ENCODE results near the gene STAC3.

Gene STAC3

GRCh38 chr12:57211791-57212700, 38.9 kb downstream of the STAC3 start:
- in situ Hi-C loops (cut with HindIII; ENCODE audit: low sequenced_read_pairs), result no loop called here

- in situ Hi-C loops (cut with HindIII; ENCODE audit: low sequenced_read_pairs), result no loop called here
These were observed 39.9 kb downstream of the STAC3 start for GRCh38 chr12:57210926-57211692.

- in situ Hi-C loops (cut with HindIII; ENCODE audit: low sequenced_read_pairs), result no loop called here
These were observed 40.5 kb downstream of the STAC3 start for GRCh38 chr12:57210461-57210860.

GRCh38 chr12:57209916-57210315, 41.1 kb downstream of the STAC3 start:
- in situ Hi-C loops (cut with HindIII; ENCODE audit: low sequenced_read_pairs), result no loop called here

- in situ Hi-C loops (cut with HindIII; ENCODE audit: low sequenced_read_pairs), result no loop called here
These were observed 42.2 kb downstream of the STAC3 start for GRCh38 chr12:57208631-57209282.

GRCh38 chr12:57207731-57208630, 43.0 kb downstream of the STAC3 start:
- in situ Hi-C loops (cut with HindIII; ENCODE audit: low sequenced_read_pairs), result no loop called here

- in situ Hi-C loops (cut with HindIII; ENCODE audit: low sequenced_read_pairs), result no loop called here
These were observed 45.1 kb downstream of the STAC3 start for GRCh38 chr12:57205931-57206330.

- in situ Hi-C loops (cut with HindIII; ENCODE audit: low sequenced_read_pairs), result no loop called here
These were observed 45.8 kb downstream of the STAC3 start for GRCh38 chr12:57205186-57205585.

GRCh38 chr12:57204454-57204853, 46.5 kb downstream of the STAC3 start:
- in situ Hi-C loops (cut with HindIII; ENCODE audit: low sequenced_read_pairs), result no loop called here

GRCh38 chr12:57203791-57204190, 47.2 kb downstream of the STAC3 start:
- in situ Hi-C loops (cut with HindIII; ENCODE audit: low sequenced_read_pairs), result no loop called here

GRCh38 chr12:57203201-57203600, 47.8 kb downstream of the STAC3 start:
- in situ Hi-C loops (cut with HindIII; ENCODE audit: low sequenced_read_pairs), result no loop called here

- in situ Hi-C loops (cut with HindIII; ENCODE audit: low sequenced_read_pairs), result no loop called here
These were observed 48.7 kb downstream of the STAC3 start for GRCh38 chr12:57202321-57202720.

- in situ Hi-C loops (cut with HindIII; ENCODE audit: low sequenced_read_pairs), result no loop called here
These were observed 49.4 kb downstream of the STAC3 start for GRCh38 chr12:57201631-57202030.

GRCh38 chr12:57201219-57201618, 49.8 kb downstream of the STAC3 start:
- in situ Hi-C loops (cut with HindIII; ENCODE audit: low sequenced_read_pairs), result no loop called here

- in situ Hi-C loops (cut with HindIII; ENCODE audit: low sequenced_read_pairs), result no loop called here
These were observed 50.5 kb downstream of the STAC3 start for GRCh38 chr12:57200497-57200896.

GRCh38 chr12:57199191-57199590, 51.8 kb downstream of the STAC3 start:
- in situ Hi-C loops (cut with HindIII; ENCODE audit: low sequenced_read_pairs), result no loop called here

- in situ Hi-C loops (cut with HindIII; ENCODE audit: low sequenced_read_pairs), result no loop called here
These were observed 52.7 kb downstream of the STAC3 start for GRCh38 chr12:57198329-57198728.

- in situ Hi-C loops (cut with HindIII; ENCODE audit: low sequenced_read_pairs), result no loop called here
These were observed 54.0 kb downstream of the STAC3 start for GRCh38 chr12:57196956-57197355.

GRCh38 chr12:57196439-57196838, 54.5 kb downstream of the STAC3 start:
- in situ Hi-C loops (cut with HindIII; ENCODE audit: low sequenced_read_pairs), result no loop called here

GRCh38 chr12:57195611-57196371, 55.2 kb downstream of the STAC3 start:
- in situ Hi-C loops (cut with HindIII; ENCODE audit: low sequenced_read_pairs), result no loop called here
